LNCAP (cell line): ENCODE data around the gene PMM2.

ENCODE experiments used
- CTCF ChIP-seq: fragments of 450-650 bp; IDR thresholded peaks from 2 replicates; pipeline ENCODE4 v1.5.1; 2017; ENCODE audit warnings: mild to moderate bottlenecking

PMM2 gene

DNA sequence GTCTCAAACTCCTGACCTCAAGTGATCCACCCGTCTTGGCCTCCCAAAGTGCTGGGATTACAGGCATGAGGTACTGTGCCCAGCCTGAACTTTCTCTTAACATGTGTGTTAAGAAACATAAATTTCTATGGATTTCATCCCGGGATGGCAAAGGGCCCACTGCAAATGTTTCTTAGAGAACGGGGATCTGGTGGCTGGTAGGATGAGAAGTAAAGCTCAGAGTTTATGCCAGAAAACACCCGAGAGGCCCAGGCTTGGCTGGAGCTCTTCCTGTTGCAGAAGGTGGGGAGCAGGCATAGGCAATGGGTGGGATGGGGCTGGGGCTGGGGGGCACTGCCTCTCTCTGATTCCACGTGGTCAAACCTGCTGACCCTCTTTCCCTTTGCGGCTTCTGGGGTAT, 76.7 kb downstream of the PMM2 start:
- no peak for TF ChIP-seq CTCF

- TF ChIP-seq CTCF = no peak
Observed at GRCh38 chr16:8877894-8878522, 80.4 kb downstream of the PMM2 start.

DNA sequence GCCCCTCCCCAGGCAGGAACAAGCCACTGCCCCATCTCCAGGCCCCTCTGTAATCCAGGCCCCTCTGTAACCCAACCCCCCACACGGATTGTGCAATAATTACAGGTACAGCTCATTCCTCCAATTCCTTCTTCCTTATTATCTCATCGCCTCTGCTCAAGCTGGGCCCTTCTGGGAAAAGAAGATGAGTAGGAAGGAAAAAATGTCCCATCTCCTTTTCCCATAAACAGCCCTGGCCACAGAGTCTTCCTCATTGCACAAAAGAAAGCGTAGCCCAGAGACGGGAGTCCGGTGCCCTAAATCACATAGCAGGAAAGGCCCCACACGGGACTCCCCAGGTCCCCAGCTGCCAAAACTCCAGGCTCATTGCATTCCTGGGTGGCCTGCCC, 80.9 kb downstream of the PMM2 start:
- TF ChIP-seq CTCF = no peak

- TF ChIP-seq CTCF = no peak
Observed at GRCh38 chr16:8880839-8881510, 83.3 kb downstream of the PMM2 start.

DNA sequence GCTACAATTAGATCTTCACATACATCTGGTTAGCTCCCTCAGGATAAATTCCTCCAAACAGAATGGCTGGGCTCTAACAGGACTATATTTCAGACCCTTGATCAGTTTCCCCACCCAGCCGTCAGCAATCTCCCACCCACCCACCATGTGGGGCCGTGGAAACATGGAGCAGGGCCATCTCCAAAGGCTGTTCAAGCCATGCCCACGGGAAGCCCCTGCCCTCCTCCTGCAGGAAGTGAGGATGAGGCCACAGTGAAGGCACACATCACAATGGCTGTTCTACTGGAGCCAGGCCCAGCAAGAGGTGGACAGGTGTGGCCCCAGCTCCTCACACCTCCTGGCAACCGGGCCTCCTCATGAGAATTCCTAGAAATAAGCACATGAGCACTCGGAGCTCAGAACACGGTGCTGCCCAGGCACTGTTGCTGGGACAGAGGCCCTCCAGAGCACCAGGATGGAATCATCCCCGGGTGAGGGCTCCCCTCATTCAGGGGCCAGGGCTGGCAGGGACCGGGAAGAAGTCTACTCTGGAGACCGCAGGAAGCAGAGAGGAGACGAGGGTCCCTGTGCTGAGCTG, 84.5 kb downstream of the PMM2 start, which contains the start of gene LITAFD:
TSS of gene LITAFD (plus strand) at position 311 of the 577 bp plus-strand sequence. CDS start 2,005 bp downstream, outside the sequence.
- no peak for TF ChIP-seq CTCF

DNA sequence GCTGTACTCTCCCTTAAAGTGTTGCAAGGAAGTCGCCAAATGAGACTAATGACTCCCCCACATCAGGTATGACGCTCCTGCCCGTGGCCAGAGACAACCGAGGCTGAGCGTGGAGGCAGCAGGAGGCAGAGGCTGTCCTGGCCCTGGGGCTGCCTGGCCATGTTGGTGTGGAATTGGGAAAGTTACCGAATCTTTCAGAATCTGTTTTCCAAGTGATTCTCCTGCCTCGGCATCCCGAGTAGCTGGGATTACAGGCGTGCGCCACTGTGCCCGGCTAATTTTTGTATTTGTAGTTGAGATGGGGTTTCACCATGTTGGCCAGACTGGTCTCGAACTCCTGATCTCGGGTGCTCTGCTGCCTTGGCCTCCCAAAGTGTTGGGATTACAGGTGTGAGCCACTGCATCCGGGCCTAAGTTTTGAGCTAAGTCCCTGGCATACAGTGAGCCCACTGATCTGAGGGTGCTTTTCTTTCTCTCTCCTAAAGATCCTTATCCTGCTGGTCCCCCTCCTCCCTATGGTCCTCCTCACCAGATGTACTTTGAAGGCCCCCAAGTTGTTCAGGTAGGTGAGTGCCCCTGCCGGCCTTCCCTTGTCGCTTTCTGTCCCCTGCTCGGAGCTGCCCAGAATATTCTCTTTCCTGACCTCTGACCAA, 85.2 kb downstream of the PMM2 start:
- no peak for TF ChIP-seq CTCF

GRCh38 chr16:8885674-8886592, 88.3 kb downstream of the PMM2 start:
- TF ChIP-seq CTCF = no peak
